Measurements from ENCODE around the gene BRAT1. TPM values are rescaled to one million over a fixed set of nuclear protein-coding genes. Genes with fewer than 3 reads are reported as not detected.

Gene BRAT1
- total and polyA plus RNA-seq, 2 donors (not counting 1 experiment from before 2014, with no cell fraction given), result 36.8 to 68.3 TPM

DNA sequence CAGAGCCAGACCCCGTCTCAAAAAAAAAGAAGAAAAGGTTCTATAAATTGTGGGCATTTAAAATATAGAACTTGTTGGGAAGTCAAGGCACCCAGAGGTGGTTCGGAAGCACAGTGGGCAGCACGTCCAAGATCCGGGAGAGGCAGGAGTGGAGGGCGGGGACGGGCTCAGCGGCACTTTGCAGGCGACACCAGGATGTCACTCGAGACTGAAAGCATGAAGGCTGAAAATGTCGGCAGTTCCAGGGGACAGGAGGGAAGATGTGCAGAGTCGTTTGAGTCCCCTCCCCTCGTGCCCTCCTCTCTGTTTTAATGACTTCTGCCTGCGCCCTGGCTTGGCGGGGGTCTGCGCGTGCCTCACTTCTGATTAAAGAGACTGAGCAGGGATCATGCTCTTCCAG lies 34.0 kb upstream of the BRAT1 start:
- H4K20me1 ChIP-seq (ENCODE audit: control insufficient read depth, insufficient read depth, low read length, poor library complexity, severe bottlenecking), result no peaks in the 10 kb centered on the region
- H3K9ac ChIP-seq (ENCODE audit: low read length), result no peak overlapping the region
- H3K4me1 ChIP-seq (ENCODE audit: control insufficient read depth in 2 of 2, insufficient read depth in 2 of 2, low read length in 2 of 2), result no peaks in the 10 kb centered on the region
- no peak overlapping the region for H3K27ac Mint-ChIP-seq
- H2AFZ ChIP-seq (ENCODE audit: insufficient read depth, low read depth, low read length, poor library complexity, severe bottlenecking), result no peak overlapping the region
- no peaks in the 10 kb centered on the region for H3K27me3 ChIP-seq (replicated peaks in 1 of 4; ENCODE audit: control extremely low read depth in 1 of 4, control insufficient read depth in 3 of 4, insufficient read depth in 4 of 4, low read length in 3 of 4)
- no peak overlapping the region for H3K4me2 ChIP-seq (replicated peaks; ENCODE audit: low read depth, low read length, poor library complexity, severe bottlenecking)
- no peaks in the 10 kb centered on the region for H3K27me3 Mint-ChIP-seq
- POLR2A ChIA-PET, result interaction anchor here (0.6 kb wide), 1 partner anchor 117 kb away, joined by 3 read pairs; no protein-coding TSS in a partner anchor
- no peaks in the 10 kb centered on the region for H3K79me2 ChIP-seq (ENCODE audit: control insufficient read depth, insufficient read depth, low read length)
- no peak overlapping the region for H3K4me3 Mint-ChIP-seq
- H3K27ac ChIP-seq (ENCODE audit: low read length in 2 of 2), result no peak overlapping the region
- no peaks in the 10 kb centered on the region for H3K9me3 ChIP-seq (ENCODE audit: control extremely low read depth in 1 of 3, control insufficient read depth in 2 of 3, insufficient read depth in 1 of 3, low read length in 2 of 3)
- CTCF ChIA-PET, result no interaction called here
- no peak for ATAC-seq (ENCODE audit: low read depth)
- no peak for TF ChIP-seq EZH2 (IDR thresholded peaks at IDR 0.05; ENCODE audit: borderline replicate concordance, insufficient read depth, low read depth, low read length, poor library complexity, severe bottlenecking)
- TF ChIP-seq, protein P1, sequence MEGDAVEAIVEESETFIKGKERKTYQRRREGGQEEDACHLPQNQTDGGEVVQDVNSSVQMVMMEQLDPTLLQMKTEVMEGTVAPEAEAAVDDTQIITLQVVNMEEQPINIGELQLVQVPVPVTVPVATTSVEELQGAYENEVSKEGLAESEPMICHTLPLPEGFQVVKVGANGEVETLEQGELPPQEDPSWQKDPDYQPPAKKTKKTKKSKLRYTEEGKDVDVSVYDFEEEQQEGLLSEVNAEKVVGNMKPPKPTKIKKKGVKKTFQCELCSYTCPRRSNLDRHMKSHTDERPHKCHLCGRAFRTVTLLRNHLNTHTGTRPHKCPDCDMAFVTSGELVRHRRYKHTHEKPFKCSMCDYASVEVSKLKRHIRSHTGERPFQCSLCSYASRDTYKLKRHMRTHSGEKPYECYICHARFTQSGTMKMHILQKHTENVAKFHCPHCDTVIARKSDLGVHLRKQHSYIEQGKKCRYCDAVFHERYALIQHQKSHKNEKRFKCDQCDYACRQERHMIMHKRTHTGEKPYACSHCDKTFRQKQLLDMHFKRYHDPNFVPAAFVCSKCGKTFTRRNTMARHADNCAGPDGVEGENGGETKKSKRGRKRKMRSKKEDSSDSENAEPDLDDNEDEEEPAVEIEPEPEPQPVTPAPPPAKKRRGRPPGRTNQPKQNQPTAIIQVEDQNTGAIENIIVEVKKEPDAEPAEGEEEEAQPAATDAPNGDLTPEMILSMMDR (IDR thresholded peaks at IDR 0.05), result no peak
- intact Hi-C loops (cut with micrococcal nuclease), result no loop called here
- no peak for DNase-seq
- H3K9me3 Mint-ChIP-seq (ENCODE audit: insufficient read depth), result no peaks in the 10 kb centered on the region
- peaks cover 1 to 2% of the 10 kb centered on the region in 2 experiments for H3K36me3 ChIP-seq (replicated peaks in 1 of 2; ENCODE audit: control extremely low read depth in 1 of 2, control insufficient read depth in 1 of 2, extremely low read depth in 1 of 2, insufficient read depth in 2 of 2, low read length in 1 of 2)
- no peak overlapping the region for H3K4me3 ChIP-seq (ENCODE audit: control extremely low read depth in 1 of 5, extremely low read depth in 1 of 5, insufficient read depth in 1 of 5, low read depth in 2 of 5, low read length in 4 of 5)
- H3K4me1 Mint-ChIP-seq, result no peaks in the 10 kb centered on the region
- WGBS (ENCODE audit: insufficient coverage), result over 99% methylated on average over 14 of the region's 16 CpGs

DNA sequence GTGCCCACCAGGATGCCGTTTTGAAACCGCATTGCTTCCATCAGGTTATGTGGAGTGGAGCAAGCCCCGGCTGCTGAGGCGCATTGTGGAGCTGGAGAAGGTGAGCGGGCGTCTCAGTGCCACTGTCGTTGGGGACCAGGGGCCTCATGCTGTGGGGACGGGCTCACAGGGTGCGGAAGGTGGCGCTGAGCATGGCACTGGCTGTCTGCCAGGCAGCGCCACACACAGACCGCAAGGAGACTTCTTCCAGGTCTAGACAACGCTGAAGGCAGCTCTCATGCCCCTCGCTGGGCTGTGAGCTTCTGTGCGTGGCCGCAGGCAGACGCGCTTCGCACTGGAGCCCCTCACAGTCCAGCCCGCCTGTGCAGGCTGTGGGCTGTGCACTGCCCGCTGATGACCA lies 32.5 kb upstream of the BRAT1 start:
- no peak overlapping the region for H3K27ac ChIP-seq (ENCODE audit: low read length in 2 of 2)
- H3K27me3 Mint-ChIP-seq, result no peaks in the 10 kb centered on the region
- intact Hi-C loops (cut with micrococcal nuclease), result no loop called here
- peaks cover 1 to 2% of the 10 kb centered on the region in 2 experiments for H3K36me3 ChIP-seq (replicated peaks in 1 of 2; ENCODE audit: control extremely low read depth in 1 of 2, control insufficient read depth in 1 of 2, extremely low read depth in 1 of 2, insufficient read depth in 2 of 2, low read length in 1 of 2)
- ChIA-PET POLR2A (no interaction called here), CTCF (no interaction called here)
- no peaks in the 10 kb centered on the region for H4K20me1 ChIP-seq (ENCODE audit: control insufficient read depth, insufficient read depth, low read length, poor library complexity, severe bottlenecking)
- TF ChIP-seq EZH2 (IDR thresholded peaks at IDR 0.05; ENCODE audit: borderline replicate concordance, insufficient read depth, low read depth, low read length, poor library complexity, severe bottlenecking), result no peak
- TF ChIP-seq, protein P1 (IDR thresholded peaks at IDR 0.05), result no peak
- no peaks in the 10 kb centered on the region for H3K4me1 Mint-ChIP-seq
- ATAC-seq (ENCODE audit: low read depth) (no peak), DNase-seq (no peak)
- H3K27ac Mint-ChIP-seq, result no peak overlapping the region
- H3K4me1 ChIP-seq (ENCODE audit: control insufficient read depth in 2 of 2, insufficient read depth in 2 of 2, low read length in 2 of 2), result no peaks in the 10 kb centered on the region
- H3K9me3 Mint-ChIP-seq (ENCODE audit: insufficient read depth), result no peaks in the 10 kb centered on the region
- no peaks in the 10 kb centered on the region for H3K9me3 ChIP-seq (ENCODE audit: control extremely low read depth in 1 of 3, control insufficient read depth in 2 of 3, insufficient read depth in 1 of 3, low read length in 2 of 3)
- H3K79me2 ChIP-seq (ENCODE audit: control insufficient read depth, insufficient read depth, low read length), result no peaks in the 10 kb centered on the region
- 97% methylated on average over 21 of the region's 21 CpGs for WGBS (ENCODE audit: insufficient coverage)
- no peak overlapping the region for H2AFZ ChIP-seq (ENCODE audit: insufficient read depth, low read depth, low read length, poor library complexity, severe bottlenecking)
- no peaks in the 10 kb centered on the region for H3K27me3 ChIP-seq (replicated peaks in 1 of 4; ENCODE audit: control extremely low read depth in 1 of 4, control insufficient read depth in 3 of 4, insufficient read depth in 4 of 4, low read length in 3 of 4)
- H3K4me2 ChIP-seq (replicated peaks; ENCODE audit: low read depth, low read length, poor library complexity, severe bottlenecking), result no peak overlapping the region
- H3K4me3 ChIP-seq (ENCODE audit: control extremely low read depth in 1 of 5, extremely low read depth in 1 of 5, insufficient read depth in 1 of 5, low read depth in 2 of 5, low read length in 4 of 5), result no peak overlapping the region
- H3K9ac ChIP-seq (ENCODE audit: low read length), result no peak overlapping the region
- H3K4me3 Mint-ChIP-seq, result no peak overlapping the region

All from B cell (primary cell).